ENCODE measurements around the gene N4BP2L1.

N4BP2L1 gene

DNA sequence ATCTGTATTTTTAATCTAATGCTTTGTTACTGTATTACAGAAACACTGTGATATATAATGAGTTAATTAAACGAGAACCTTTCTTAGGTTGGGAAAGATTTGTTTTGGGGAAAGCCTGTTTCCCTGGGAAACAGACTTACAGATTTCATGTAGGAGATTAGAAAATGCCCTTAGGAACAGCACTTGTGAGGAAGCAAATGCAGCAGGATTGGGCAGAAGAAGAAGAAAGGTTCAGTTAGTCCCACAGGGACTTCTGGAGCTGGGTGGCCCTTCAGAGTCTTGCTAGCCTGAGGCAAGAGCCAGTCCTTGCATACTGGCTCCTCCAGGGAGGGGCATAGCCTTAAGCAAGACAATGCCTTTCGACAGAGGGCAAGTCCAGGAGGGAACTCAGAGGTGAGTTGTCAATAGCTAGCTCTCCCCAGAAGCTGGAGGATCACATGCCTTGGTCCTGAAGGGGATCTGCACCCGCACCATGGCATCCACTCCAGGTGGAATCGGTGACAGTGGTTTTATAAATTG is 36.8 kb downstream of the N4BP2L1 start:
- Histone ChIP-seq H3K9ac (ENCODE audit: low read depth in 1 of 2, low read length in 2 of 2) (no peak overlapping the region), H3K4me1 (ENCODE audit: control insufficient read depth in 1 of 2, insufficient read depth in 2 of 2, low read length in 2 of 2) (no peaks in the 10 kb centered on the region), H3K4me3 (ENCODE audit: low read depth in 1 of 2, low read length in 2 of 2) (no peak overlapping the region), H3K9me3 (ENCODE audit: control insufficient read depth in 1 of 2, low read length in 2 of 2) (no peaks in the 10 kb centered on the region), H3K27me3 (ENCODE audit: control insufficient read depth in 1 of 2, insufficient read depth in 2 of 2, low read length in 2 of 2) (no peaks in the 10 kb centered on the region), H3K27ac (ENCODE audit: low read depth, low read length) (no peak overlapping the region), H3K36me3 (ENCODE audit: control insufficient read depth in 1 of 2, insufficient read depth in 2 of 2, low read length in 2 of 2) (no peaks in the 10 kb centered on the region)

GRCh38 chr13:32390484-32390883 is 37.4 kb downstream of the N4BP2L1 start:
- Histone ChIP-seq H3K4me1 (ENCODE audit: control insufficient read depth in 1 of 2, insufficient read depth in 2 of 2, low read length in 2 of 2) (no peaks in the 10 kb centered on the region), H3K4me3 (ENCODE audit: low read depth in 1 of 2, low read length in 2 of 2) (no peak overlapping the region), H3K9me3 (ENCODE audit: control insufficient read depth in 1 of 2, low read length in 2 of 2) (no peaks in the 10 kb centered on the region), H3K9ac (ENCODE audit: low read depth in 1 of 2, low read length in 2 of 2) (no peak overlapping the region), H3K27me3 (ENCODE audit: control insufficient read depth in 1 of 2, insufficient read depth in 2 of 2, low read length in 2 of 2) (no peaks in the 10 kb centered on the region), H3K36me3 (ENCODE audit: control insufficient read depth in 1 of 2, insufficient read depth in 2 of 2, low read length in 2 of 2) (no peaks in the 10 kb centered on the region), H3K27ac (ENCODE audit: low read depth, low read length) (no peak overlapping the region)

DNA sequence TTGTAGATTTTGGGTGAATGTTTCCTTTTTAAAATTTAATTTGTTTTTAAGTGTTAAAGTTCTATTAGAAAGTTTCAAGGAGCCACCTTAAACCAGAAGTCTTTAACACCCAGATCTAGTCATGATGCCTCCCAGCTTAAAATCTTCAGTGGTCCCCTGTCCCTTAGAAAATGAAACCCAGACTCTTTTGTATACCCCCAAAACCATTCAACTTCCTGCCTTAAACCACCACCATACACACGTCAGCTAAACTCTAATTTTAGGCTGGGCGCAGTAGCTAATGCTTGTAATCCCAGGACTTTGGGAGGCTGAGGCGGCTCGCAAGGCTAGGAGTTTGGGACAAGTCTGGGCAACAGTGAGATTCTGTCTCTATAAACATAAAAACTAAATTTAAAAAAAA is 37.9 kb downstream of the N4BP2L1 start:
- H3K4me3 ChIP-seq (ENCODE audit: low read depth in 1 of 2, low read length in 2 of 2), result no peak overlapping the region
- no peak overlapping the region for H3K27ac ChIP-seq (ENCODE audit: low read depth, low read length)
- H3K4me1 ChIP-seq (ENCODE audit: control insufficient read depth in 1 of 2, insufficient read depth in 2 of 2, low read length in 2 of 2), result no peaks in the 10 kb centered on the region
- H3K9me3 ChIP-seq (ENCODE audit: control insufficient read depth in 1 of 2, low read length in 2 of 2), result no peaks in the 10 kb centered on the region
- H3K27me3 ChIP-seq (ENCODE audit: control insufficient read depth in 1 of 2, insufficient read depth in 2 of 2, low read length in 2 of 2), result no peaks in the 10 kb centered on the region
- H3K9ac ChIP-seq (ENCODE audit: low read depth in 1 of 2, low read length in 2 of 2), result no peak overlapping the region
- H3K36me3 ChIP-seq (ENCODE audit: control insufficient read depth in 1 of 2, insufficient read depth in 2 of 2, low read length in 2 of 2), result no peaks in the 10 kb centered on the region

DNA sequence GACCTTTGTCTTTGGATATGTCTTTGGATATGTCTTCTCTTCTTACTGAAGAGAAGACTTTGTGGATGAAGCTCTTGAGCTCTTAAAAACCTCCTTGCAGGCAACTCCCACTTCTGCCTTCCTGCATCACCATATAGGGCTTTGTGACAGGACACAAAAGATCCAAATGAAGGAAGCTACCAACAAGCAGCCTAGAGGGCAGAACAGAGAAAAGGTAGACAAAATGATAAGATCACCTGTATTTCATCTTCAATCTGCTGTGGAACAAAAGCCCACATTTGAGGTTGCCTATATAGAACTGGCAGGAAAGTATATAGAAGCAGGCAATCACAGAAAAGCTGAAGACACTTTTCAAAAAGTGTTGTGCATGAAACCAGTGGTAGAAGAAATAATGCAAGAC is 42.5 kb downstream of the N4BP2L1 start:
- peaks cover 0 to 2% of the 10 kb centered on the region in 2 donors for H3K36me3 ChIP-seq (ENCODE audit: control insufficient read depth in 1 of 2, insufficient read depth in 2 of 2, low read length in 2 of 2)
- no peaks in the 10 kb centered on the region for H3K27me3 ChIP-seq (ENCODE audit: control insufficient read depth in 1 of 2, insufficient read depth in 2 of 2, low read length in 2 of 2)
- no peaks in the 10 kb centered on the region for H3K9me3 ChIP-seq (ENCODE audit: control insufficient read depth in 1 of 2, low read length in 2 of 2)
- H3K27ac ChIP-seq (ENCODE audit: low read depth, low read length), result no peak overlapping the region
- no peaks in the 10 kb centered on the region for H3K4me1 ChIP-seq (ENCODE audit: control insufficient read depth in 1 of 2, insufficient read depth in 2 of 2, low read length in 2 of 2)
- H3K4me3 ChIP-seq (ENCODE audit: low read depth in 1 of 2, low read length in 2 of 2), result no peak overlapping the region
- no peak overlapping the region for H3K9ac ChIP-seq (ENCODE audit: low read depth in 1 of 2, low read length in 2 of 2)

DNA sequence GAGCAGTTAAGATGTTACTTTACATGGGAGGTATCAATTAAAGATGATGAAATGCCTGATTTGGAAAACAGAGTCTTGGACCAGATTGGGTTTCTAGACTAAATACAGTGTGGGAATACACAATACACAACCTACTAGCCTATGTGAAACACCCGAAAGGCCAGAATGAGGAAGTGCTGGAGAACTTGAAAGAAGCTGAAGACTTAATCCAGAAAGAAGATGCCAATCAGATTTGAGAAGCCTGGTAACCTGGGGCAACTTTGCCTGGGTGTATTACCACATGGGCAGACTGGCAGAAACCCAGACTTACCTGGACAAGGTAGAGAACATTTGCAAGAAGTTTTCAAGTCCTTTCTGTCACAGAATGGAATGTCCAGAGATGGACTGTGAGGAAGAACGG is 43.2 kb downstream of the N4BP2L1 start:
- H3K36me3 ChIP-seq (ENCODE audit: control insufficient read depth in 1 of 2, insufficient read depth in 2 of 2, low read length in 2 of 2), result peaks cover 0 to 2% of the 10 kb centered on the region in 2 donors

DNA sequence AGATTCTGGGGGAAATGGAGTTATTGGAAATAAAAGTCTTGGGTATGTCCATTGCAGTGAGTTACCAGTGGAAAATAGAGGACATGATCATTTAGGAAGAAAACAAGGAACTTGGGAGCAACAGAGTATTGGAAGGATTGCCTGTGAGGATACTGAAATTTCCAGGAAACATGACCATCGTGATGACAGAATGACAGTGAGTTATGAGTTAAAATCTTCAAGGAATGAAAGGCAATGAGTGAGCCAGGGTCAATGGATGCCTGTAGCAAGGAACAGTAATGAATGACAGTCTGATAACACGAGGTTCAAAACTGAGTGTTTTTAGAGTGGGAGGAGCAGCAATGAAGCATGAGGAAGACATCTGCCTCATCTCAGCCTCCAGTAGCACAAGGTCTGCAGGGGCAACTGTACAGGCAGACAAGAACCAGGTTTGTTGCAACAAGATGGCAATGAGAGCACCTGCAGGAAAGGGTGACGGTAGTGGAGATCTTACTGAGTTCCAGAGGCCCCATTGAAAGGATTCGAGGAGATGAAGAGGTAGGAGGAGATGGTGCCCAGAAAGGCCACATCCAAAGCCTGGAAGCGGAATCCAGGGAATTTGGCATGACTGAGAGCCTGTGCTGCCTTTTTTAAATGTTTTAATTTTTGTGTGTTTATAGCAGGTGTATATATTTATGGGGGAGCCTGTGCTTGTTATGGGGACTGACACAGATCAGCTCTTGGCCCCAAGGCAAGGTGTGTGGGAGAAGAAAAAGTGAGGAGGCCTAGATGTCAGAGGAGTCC is 43.9 kb downstream of the N4BP2L1 start:
- H3K4me1 ChIP-seq (ENCODE audit: control insufficient read depth in 1 of 2, insufficient read depth in 2 of 2, low read length in 2 of 2), result no peaks in the 10 kb centered on the region
- H3K36me3 ChIP-seq (ENCODE audit: control insufficient read depth in 1 of 2, insufficient read depth in 2 of 2, low read length in 2 of 2), result peaks cover 0 to 2% of the 10 kb centered on the region in 2 donors
- no peak overlapping the region for H3K27ac ChIP-seq (ENCODE audit: low read depth, low read length)
- no peaks in the 10 kb centered on the region for H3K9me3 ChIP-seq (ENCODE audit: control insufficient read depth in 1 of 2, low read length in 2 of 2)
- H3K9ac ChIP-seq (ENCODE audit: low read depth in 1 of 2, low read length in 2 of 2), result no peak overlapping the region
- no peaks in the 10 kb centered on the region for H3K27me3 ChIP-seq (ENCODE audit: control insufficient read depth in 1 of 2, insufficient read depth in 2 of 2, low read length in 2 of 2)
- H3K4me3 ChIP-seq (ENCODE audit: low read depth in 1 of 2, low read length in 2 of 2), result no peak overlapping the region

More for the DNA sequence above, 43.2 kb downstream of the N4BP2L1 start:
- Histone ChIP-seq H3K4me1 (ENCODE audit: control insufficient read depth in 1 of 2, insufficient read depth in 2 of 2, low read length in 2 of 2) (no peaks in the 10 kb centered on the region), H3K27me3 (ENCODE audit: control insufficient read depth in 1 of 2, insufficient read depth in 2 of 2, low read length in 2 of 2) (no peaks in the 10 kb centered on the region), H3K9ac (ENCODE audit: low read depth in 1 of 2, low read length in 2 of 2) (no peak overlapping the region), H3K9me3 (ENCODE audit: control insufficient read depth in 1 of 2, low read length in 2 of 2) (no peaks in the 10 kb centered on the region), H3K27ac (ENCODE audit: low read depth, low read length) (no peak overlapping the region), H3K4me3 (ENCODE audit: low read depth in 1 of 2, low read length in 2 of 2) (no peak overlapping the region)

DNA sequence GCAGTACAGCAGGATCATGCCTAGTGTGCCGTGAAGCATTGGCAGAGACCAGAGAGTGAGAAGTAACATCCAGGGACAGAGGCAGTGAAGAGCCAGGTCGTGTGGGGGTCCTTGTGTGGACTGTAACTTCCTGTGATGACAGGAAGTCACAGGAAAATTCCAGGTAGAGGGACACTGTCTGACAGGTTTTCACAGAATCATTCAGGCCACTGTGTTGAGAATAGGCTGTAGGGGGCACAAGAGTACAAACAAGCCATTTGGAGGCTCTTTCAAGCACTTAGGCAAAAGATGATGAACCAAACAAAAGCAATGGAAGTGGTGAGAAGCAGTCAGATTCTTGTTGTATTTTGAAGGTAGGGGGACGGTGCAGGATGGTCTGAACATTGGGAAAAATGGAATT is 46.4 kb downstream of the N4BP2L1 start:
- no peaks in the 10 kb centered on the region for H3K9me3 ChIP-seq (ENCODE audit: control insufficient read depth in 1 of 2, low read length in 2 of 2)
- no peaks in the 10 kb centered on the region for H3K4me1 ChIP-seq (ENCODE audit: control insufficient read depth in 1 of 2, insufficient read depth in 2 of 2, low read length in 2 of 2)
- peaks cover 0 to 5% of the 10 kb centered on the region in 2 donors for H3K36me3 ChIP-seq (ENCODE audit: control insufficient read depth in 1 of 2, insufficient read depth in 2 of 2, low read length in 2 of 2)
- no peak overlapping the region for H3K9ac ChIP-seq (ENCODE audit: low read depth in 1 of 2, low read length in 2 of 2)
- H3K4me3 ChIP-seq (ENCODE audit: low read depth in 1 of 2, low read length in 2 of 2), result no peak overlapping the region
- H3K27me3 ChIP-seq (ENCODE audit: control insufficient read depth in 1 of 2, insufficient read depth in 2 of 2, low read length in 2 of 2), result no peaks in the 10 kb centered on the region
- no peak overlapping the region for H3K27ac ChIP-seq (ENCODE audit: low read depth, low read length)

DNA sequence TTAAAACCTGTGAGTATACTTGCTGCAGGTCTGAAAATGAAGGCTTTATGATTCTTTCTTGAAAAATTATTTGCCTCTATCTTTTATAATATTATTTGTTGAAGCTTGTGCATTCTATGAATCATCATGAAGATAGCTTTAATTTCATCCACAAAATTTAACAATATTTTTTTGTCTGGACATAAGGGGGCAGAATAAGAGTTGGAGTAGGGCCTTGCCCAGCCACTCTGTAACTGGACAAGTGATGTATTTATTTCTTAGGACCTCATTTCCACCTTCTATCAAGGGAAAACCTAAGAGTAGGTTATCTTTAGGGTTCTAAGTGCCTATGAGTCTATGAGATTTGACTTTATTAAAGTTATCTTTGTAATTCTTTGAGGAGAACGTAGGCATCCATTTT is 49.9 kb downstream of the N4BP2L1 start:
- no peaks in the 10 kb centered on the region for H3K4me1 ChIP-seq (ENCODE audit: control insufficient read depth in 1 of 2, insufficient read depth in 2 of 2, low read length in 2 of 2)
- peaks cover 0 to 6% of the 10 kb centered on the region in 2 donors for H3K36me3 ChIP-seq (ENCODE audit: control insufficient read depth in 1 of 2, insufficient read depth in 2 of 2, low read length in 2 of 2)
- no peaks in the 10 kb centered on the region for H3K9me3 ChIP-seq (ENCODE audit: control insufficient read depth in 1 of 2, low read length in 2 of 2)
- no peaks in the 10 kb centered on the region for H3K27me3 ChIP-seq (ENCODE audit: control insufficient read depth in 1 of 2, insufficient read depth in 2 of 2, low read length in 2 of 2)
- no peak overlapping the region for H3K9ac ChIP-seq (ENCODE audit: low read depth in 1 of 2, low read length in 2 of 2)
- no peak overlapping the region for H3K4me3 ChIP-seq (ENCODE audit: low read depth in 1 of 2, low read length in 2 of 2)
- H3K27ac ChIP-seq (ENCODE audit: low read depth, low read length), result no peak overlapping the region

GRCh38 chr13:32376642-32377415 is 51.1 kb downstream of the N4BP2L1 start:
- Histone ChIP-seq H3K9ac (ENCODE audit: low read depth in 1 of 2, low read length in 2 of 2) (no peak overlapping the region), H3K9me3 (ENCODE audit: control insufficient read depth in 1 of 2, low read length in 2 of 2) (no peaks in the 10 kb centered on the region), H3K4me1 (ENCODE audit: control insufficient read depth in 1 of 2, insufficient read depth in 2 of 2, low read length in 2 of 2) (no peaks in the 10 kb centered on the region), H3K4me3 (ENCODE audit: low read depth in 1 of 2, low read length in 2 of 2) (no peak overlapping the region), H3K36me3 (ENCODE audit: control insufficient read depth in 1 of 2, insufficient read depth in 2 of 2, low read length in 2 of 2) (peaks cover 0 to 6% of the 10 kb centered on the region in 2 donors), H3K27ac (ENCODE audit: low read depth, low read length) (no peak overlapping the region), H3K27me3 (ENCODE audit: control insufficient read depth in 1 of 2, insufficient read depth in 2 of 2, low read length in 2 of 2) (no peaks in the 10 kb centered on the region)

DNA sequence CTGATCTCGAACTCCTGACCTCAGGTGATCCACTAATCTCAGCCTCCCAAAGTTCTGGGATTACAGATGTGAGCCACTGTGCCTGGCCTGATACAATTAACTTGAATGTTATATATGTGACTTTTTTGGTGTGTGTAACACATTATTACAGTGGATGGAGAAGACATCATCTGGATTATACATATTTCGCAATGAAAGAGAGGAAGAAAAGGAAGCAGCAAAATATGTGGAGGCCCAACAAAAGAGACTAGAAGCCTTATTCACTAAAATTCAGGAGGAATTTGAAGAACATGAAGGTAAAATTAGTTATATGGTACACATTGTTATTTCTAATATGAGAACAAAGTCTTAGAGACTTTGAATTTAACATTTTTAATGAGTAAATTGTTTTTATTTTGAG is 57.1 kb downstream of the N4BP2L1 start:
- H3K4me3 ChIP-seq (ENCODE audit: low read depth in 1 of 2, low read length in 2 of 2), result no peak overlapping the region
- no peaks in the 10 kb centered on the region for H3K4me1 ChIP-seq (ENCODE audit: control insufficient read depth in 1 of 2, insufficient read depth in 2 of 2, low read length in 2 of 2)
- H3K9me3 ChIP-seq (ENCODE audit: control insufficient read depth in 1 of 2, low read length in 2 of 2), result no peaks in the 10 kb centered on the region
- peaks cover 0 to 3% of the 10 kb centered on the region in 2 donors for H3K36me3 ChIP-seq (ENCODE audit: control insufficient read depth in 1 of 2, insufficient read depth in 2 of 2, low read length in 2 of 2)
- H3K9ac ChIP-seq (ENCODE audit: low read depth in 1 of 2, low read length in 2 of 2), result no peak overlapping the region
- H3K27ac ChIP-seq (ENCODE audit: low read depth, low read length), result no peak overlapping the region
- H3K27me3 ChIP-seq (ENCODE audit: control insufficient read depth in 1 of 2, insufficient read depth in 2 of 2, low read length in 2 of 2), result no peaks in the 10 kb centered on the region

Data from duodenal mucosa (tissue), 2 donors.